Common myeloid progenitor, CD34-positive (primary cell): ENCODE data around the gene DNAAF6. TPM values are rescaled to one million over a fixed set of nuclear protein-coding genes. Genes with fewer than 3 reads are reported as not detected.
A peak's percentile ranks its signal among the peaks of the same experiment; 100 is the strongest.
"Not testable (repeated sequence)": the region's sequence is repeated elsewhere in the genome, so short reads cannot be mapped to it uniquely, and the experiment has no call there.

Source experiments
- CTCF ChIA-PET: fragments of 350-600 bp; sonication (Branson Sonifier 250); formaldehyde crosslinking; loops from one replicate; lab custom pipeline; 2021; ENCODE audit warnings: antibody characterized with exemption; lab: Charles Lee
- POLR2A ChIA-PET: fragments of 350-600 bp; sonication (Branson Sonifier 250); formaldehyde crosslinking; loops from one replicate; lab custom pipeline; 2021; ENCODE audit warnings: antibody characterized with exemption; lab: Charles Lee
- DNase-seq, 3 donors: peaks; one replicate each; pipeline versions ENCODE4 v3.0.0 to v3.0.0-alpha.2; 2013
- H3K27ac ChIP-seq, 2 experiments: 1 replicate in 1 of 2; 2 replicates in 1 of 2; pipeline ENCODE4 v1.7.0; 2013; ENCODE audit warnings: inconsistent platforms in 2 of 2, low read length in 2 of 2, mild to moderate bottlenecking in 2 of 2, low read depth in 1 of 2, moderate library complexity in 1 of 2; ENCODE audit not compliant: severe bottlenecking in 2 of 2, insufficient read depth in 1 of 2, poor library complexity in 1 of 2
- H3K27me3 ChIP-seq, 5 experiments: replicated peaks in 2 of 5; 1 replicate in 3 of 5; 2 replicates in 2 of 5; pipeline versions ENCODE4 v1.6.1 to v1.7.0; 2013; ENCODE audit warnings: low read length in 4 of 5, mild to moderate bottlenecking in 2 of 5, moderate library complexity in 2 of 5, inconsistent platforms in 1 of 5; ENCODE audit not compliant: insufficient read depth in 5 of 5, control insufficient read depth in 4 of 5
- H3K36me3 ChIP-seq, 4 experiments: 1 replicate in 2 of 4; 2 replicates in 2 of 4; pipeline versions ENCODE4 v1.6.1 to v1.7.0; 2013; ENCODE audit warnings: low read length in 3 of 4, control low read depth in 1 of 4, mild to moderate bottlenecking in 1 of 4; ENCODE audit not compliant: control insufficient read depth in 4 of 4, insufficient read depth in 4 of 4
- H3K4me1 ChIP-seq, 4 experiments: 1 replicate in 3 of 4; 2 replicates in 1 of 4; pipeline versions ENCODE4 v1.6.1 to v1.7.1; 2013; ENCODE audit warnings: low read length in 3 of 4, mild to moderate bottlenecking in 3 of 4, control low read depth in 1 of 4, inconsistent platforms in 1 of 4, moderate library complexity in 1 of 4; ENCODE audit not compliant: control insufficient read depth in 4 of 4, insufficient read depth in 4 of 4; ENCODE audit errors: control extremely low read depth in 1 of 4
- H3K4me3 ChIP-seq, 7 experiments: 1 replicate in 4 of 7; 2 replicates in 3 of 7; pipeline versions ENCODE4 v1.5.1 to v1.7.0; 2013; ENCODE audit warnings: mild to moderate bottlenecking in 7 of 7, low read length in 6 of 7, moderate library complexity in 6 of 7, inconsistent platforms in 2 of 7, low read depth in 2 of 7, control low read depth in 1 of 7; ENCODE audit not compliant: insufficient read depth in 4 of 7, control insufficient read depth in 1 of 7; ENCODE audit errors: extremely low read depth in 1 of 7
- H3K9me3 ChIP-seq, 5 experiments: 1 replicate in 4 of 5; 2 replicates in 1 of 5; pipeline versions ENCODE4 v1.6.1 to v1.7.1; 2013; ENCODE audit warnings: low read length in 4 of 5, mild to moderate bottlenecking in 2 of 5, inconsistent platforms in 1 of 5, low read depth in 1 of 5, moderate library complexity in 1 of 5; ENCODE audit not compliant: control insufficient read depth in 4 of 5, insufficient read depth in 2 of 5; ENCODE audit errors: control extremely low read depth in 1 of 5
- WGBS: methylation state at CpG from one replicate; pipeline ENCODE4 v1.1.5; 2013; ENCODE audit not compliant: insufficient coverage; 5-methylcytosine and 5-hydroxymethylcytosine counted together
- polyA plus RNA-seq: library from polyadenylated mRNA; unstranded; fragments of 120-200 nt; gene quantifications from one replicate; pipeline ENCODE4 v1.2.1, GENCODE V29; 2013

The DNAAF6 gene
- not detected for polyA plus RNA-seq

- CTCF ChIA-PET: no interaction called here
- POLR2A ChIA-PET: no interaction called here
- DNase-seq: peak; percentile 68 to 81 (median 79)
- Histone ChIP-seq H3K4me3 (peak within 1 kb of the TSS; percentile 48 to 77 (median 70)), H3K27me3 (peaks cover 0 to 6% (median 0%) of the 10 kb centered on the region in 5 experiments), H3K36me3 (no peaks in the 10 kb centered on the region), H3K4me1 (peaks cover 0 to 7% (median 4%) of the 10 kb centered on the region in 4 experiments), H3K9me3 (no peaks in the 10 kb centered on the region), H3K27ac (no peak within 1 kb of the TSS)
- WGBS: 36% methylated on average over 52 of the region's 66 CpGs
Measured at GRCh38 chrX:107205770-107206696, at the start of gene DNAAF6, which contains the start of gene NUP62CL. DNAAF6 (plus strand) TSS chrX:107206611; CDS start chrX:107212876, 6,265 bp downstream. NUP62CL (minus strand) TSS chrX:107206433; CDS start chrX:107175146, 31,287 bp downstream.

- DNase-seq, H3K27me3 ChIP-seq, POLR2A ChIA-PET, H3K4me3 ChIP-seq, H3K27ac ChIP-seq, CTCF ChIA-PET, H3K4me1 ChIP-seq, H3K36me3 ChIP-seq, H3K9me3 ChIP-seq: not testable (repeated sequence)
- WGBS: no CpG with 5 or more reads among the region's 4 CpGs
Measured at GRCh38 chrX:107157618-107158017, 48.8 kb upstream of the DNAAF6 start.

GRCh38 chrX:107167163-107167921 is 39.1 kb upstream of the DNAAF6 start:
- no peaks in the 10 kb centered on the region for H3K4me1 ChIP-seq
- no peak overlapping the region for H3K4me3 ChIP-seq
- ChIA-PET POLR2A (no interaction called here), CTCF (no interaction called here)
- no peak overlapping the region for H3K27ac ChIP-seq
- H3K36me3 ChIP-seq: no peaks in the 10 kb centered on the region
- WGBS: no CpG with 5 or more reads among the region's 3 CpGs
- no peaks in the 10 kb centered on the region for H3K9me3 ChIP-seq
- no peak for DNase-seq
- H3K27me3 ChIP-seq: no peaks in the 10 kb centered on the region

- no peaks in the 10 kb centered on the region for H3K9me3 ChIP-seq
- H3K27me3 ChIP-seq: no peaks in the 10 kb centered on the region
- POLR2A ChIA-PET: no interaction called here
- peak in 2 of 3 donors; percentile 4 to 40 for DNase-seq
- H3K4me1 ChIP-seq: no peaks in the 10 kb centered on the region
- no peak overlapping the region for H3K27ac ChIP-seq
- H3K36me3 ChIP-seq: no peaks in the 10 kb centered on the region
- CTCF ChIA-PET: no interaction called here
- no peak overlapping the region for H3K4me3 ChIP-seq
Measured at GRCh38 chrX:107168257-107168656, 38.2 kb upstream of the DNAAF6 start.

- WGBS: no CpG with 5 or more reads among the region's 1 CpG
- H3K36me3 ChIP-seq: no peaks in the 10 kb centered on the region
- CTCF ChIA-PET: no interaction called here
- H3K27ac ChIP-seq: no peak overlapping the region
- DNase-seq: no peak
- H3K9me3 ChIP-seq: no peaks in the 10 kb centered on the region
- no peak overlapping the region for H3K4me3 ChIP-seq
- no peaks in the 10 kb centered on the region for H3K4me1 ChIP-seq
- POLR2A ChIA-PET: no interaction called here
- H3K27me3 ChIP-seq: no peaks in the 10 kb centered on the region
Measured at GRCh38 chrX:107168712-107169111, 37.7 kb upstream of the DNAAF6 start.

GRCh38 chrX:107171369-107172102 is 34.9 kb upstream of the DNAAF6 start:
- Histone ChIP-seq H3K4me3 (no peak overlapping the region), H3K4me1 (no peaks in the 10 kb centered on the region), H3K27ac (no peak overlapping the region), H3K36me3 (no peaks in the 10 kb centered on the region), H3K27me3 (no peaks in the 10 kb centered on the region), H3K9me3 (no peaks in the 10 kb centered on the region)
- ChIA-PET POLR2A (no interaction called here), CTCF (no interaction called here)
- no peak for DNase-seq
